Heart right ventricle (tissue), 16 donors: ENCODE data around the gene FGF22. TPM values are rescaled to one million over a fixed set of nuclear protein-coding genes. Genes with fewer than 3 reads are reported as not detected.

Experiments
- ATAC-seq, 8 donors: fragments of 200-7000 bp; cut with Tn5 transposase; one replicate each; pipeline ENCODE4 v1.9.1; 2020; ENCODE audit warnings: mild to moderate bottlenecking in 8 of 8, moderate library complexity in 8 of 8, moderate number of reproducible peaks in 1 of 8
- DNase-seq, 2 donors: peaks; one replicate each; pipeline ENCODE4 v3.0.0-alpha.2; 2020
- H3K27ac ChIP-seq, 10 donors: fragments of 200-600 bp; sonication (generic) in 2 of 10; one replicate each; pipeline versions ENCODE4 v1.5.0 to v1.8.0; 2020 to 2022; ENCODE audit warnings: mild to moderate bottlenecking in 3 of 10
- H3K27me3 ChIP-seq, 7 donors: fragments of 200-600 bp; one replicate each; pipeline ENCODE4 v1.8.0; 2021 to 2022; ENCODE audit warnings: mild to moderate bottlenecking in 2 of 7
- H3K36me3 ChIP-seq, 9 donors: fragments of 200-600 bp; sonication (generic) in 1 of 9; one replicate each; pipeline versions ENCODE4 v1.5.0 to v1.8.0; 2020 to 2022; ENCODE audit warnings: mild to moderate bottlenecking in 2 of 9
- H3K4me1 ChIP-seq, 9 donors: fragments of 200-600 bp; sonication (generic) in 1 of 9; one replicate each; pipeline versions ENCODE4 v1.5.0 to v1.8.0; 2020 to 2022; ENCODE audit warnings: mild to moderate bottlenecking in 4 of 9
- H3K4me3 ChIP-seq, 10 donors: fragments of 200-600 bp; sonication (generic) in 2 of 10; one replicate each; pipeline versions ENCODE4 v1.5.0 to v1.8.0; 2020 to 2022; ENCODE audit warnings: mild to moderate bottlenecking in 7 of 10, moderate library complexity in 2 of 10
- H3K9me3 ChIP-seq, 11 donors: fragments of 200-600 bp in 10 of 11; sonication (generic) in 2 of 11; one replicate each; pipeline versions ENCODE4 v1.5.0 to v1.8.0; 2013 to 2022; ENCODE audit warnings: mild to moderate bottlenecking in 2 of 11, control low read depth in 1 of 11, moderate library complexity in 1 of 11
- WGBS, 2 donors: extraction: QIAGEN DNeasy Blood & Tissue Kit; methylation state at CpG; one replicate each; pipeline ENCODE4 v1.1.7; 2013; ENCODE audit warnings: inconsistent platforms in 1 of 2; 5-methylcytosine and 5-hydroxymethylcytosine counted together
- intact Hi-C, 10 donors: fragments of 100-400 bp; cut with DNase I; formaldehyde crosslinking; loops; one replicate each; pipeline versions ENCODE4 v1.11.1 to v1.14.2; 2022
- polyA plus RNA-seq, 2 donors: library from polyadenylated mRNA; stranded (reverse); fragments of 200-250 nt; gene quantifications; one replicate each; pipeline ENCODE4 v1.2.3, GENCODE V29; 2013
- total RNA-seq, 10 donors: library from RNA; stranded (reverse); fragmentation: NEBNext Ultra II Directional in 3 of 10; extraction: Animal tissue kit (Norgen Biotek cat#: 25700) in 3 of 10; gene quantifications; one replicate each; pipeline versions ENCODE4 v1.2.1 to v1.2.4, GENCODE V29; 2021 to 2023
- TF ChIP-seq, protein P1 (sequence below), 9 donors: fragments of 200-600 bp; sonication (generic) in 2 of 9; IDR thresholded peaks; one replicate each; pipeline versions ENCODE4 v1.5.0 to v1.8.0; 2021 to 2022; ENCODE audit warnings: antibody characterized with exemption in 9 of 9, mild to moderate bottlenecking in 5 of 9, moderate library complexity in 1 of 9
- donor health status: Arrhythmogenic right ventricular cardiomyopathy.
- donor health status: ischemic (EF 13 %, LVEDD 7.1; RV severe dilation, severe dysfunction).
- donor health status: healthy with polysubstance abuse.
- donor health status: DM: no; HTN: yes; CAD: no.
- donor health status: DM: no; HTN: no; CAD: no.
- donor health status: ischemic (EF 25% LVEDD 6.9; RV normal size, moderate dysfunction).
- donor health status: ischemic (EF 25% LVEDD 5.7; RV mildly dilated, moderate dysfunction).
- donor health status: healthy.
- donor health status: DM: yes; HTN: yes; CAD: no.
- donor health status: Ischemic cardiomyopathy.
- donor health status: ischemic (EF 35%, LVEDD 5.7; RV mildly dilated, moderate dysfunction).
- donor health status: nonischemic (EF 11% LVEDD 7.7; RV severe dilation, severe dysfunction).
- donor health status: DM: yes; HTN: yes; CAD: no.
- donor health status: PGD.
- donor health status: ischemic (EF 29% LVEDD 5.4; RV normal size, mild dysfunction).
- donor health status: nonischemic (EF 23%, LVEDD 6.1; RV moderate dilation, normal function).

FGF22 gene
- total and polyA plus RNA-seq, 12 donors, result 0.16 to 0.44 (median 0.30) TPM; not detected in 5

DNA sequence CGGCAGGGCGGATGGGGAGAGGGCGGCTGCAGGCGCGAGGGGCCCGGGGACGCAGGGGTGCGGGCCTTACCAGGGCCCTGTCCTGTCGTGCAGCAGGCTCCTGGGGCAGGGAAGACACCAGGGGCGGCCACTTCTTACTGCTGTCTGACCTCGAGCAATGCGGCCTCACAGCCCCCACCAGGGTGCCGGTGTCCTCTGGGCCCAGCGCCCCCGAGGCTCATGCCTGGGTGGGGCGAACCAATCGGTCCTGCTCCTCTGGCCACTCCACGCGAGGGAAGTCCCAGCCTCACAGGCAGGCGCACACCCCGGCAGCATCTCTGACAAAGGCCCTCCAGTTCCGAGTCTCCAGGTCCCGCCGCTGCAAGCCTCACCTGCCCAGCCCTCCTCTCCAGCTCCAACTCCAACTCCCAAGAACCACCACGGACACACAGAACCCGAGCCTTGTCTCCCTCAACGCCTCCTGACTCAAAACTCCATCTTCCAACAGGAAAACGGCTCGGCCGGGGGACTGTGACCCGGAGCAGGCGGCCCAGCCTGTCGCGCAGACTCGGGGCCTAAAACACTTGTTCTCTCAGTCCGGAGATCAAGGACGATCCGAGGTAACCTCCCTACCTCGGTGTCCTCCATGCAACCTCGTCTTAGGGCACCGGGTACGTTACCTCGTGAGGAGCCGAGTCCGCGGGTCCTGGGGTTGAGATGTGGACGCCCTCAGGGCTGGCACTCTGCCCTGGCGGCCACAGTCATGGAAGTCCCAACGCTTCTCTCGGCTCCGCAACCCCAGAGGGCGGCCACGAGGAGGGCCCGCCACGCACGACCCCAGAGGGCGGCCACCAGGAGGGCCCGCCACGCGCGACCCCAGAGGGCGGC lies 6.5 kb downstream of the FGF22 start:
- H3K36me3 ChIP-seq, result peaks cover 3 to 63% (median 36%) of the 10 kb centered on the region in 9 donors
- DNase-seq (peak in 1 of 2 donors; percentile 17), ATAC-seq (no peak)
- no peak overlapping the region for H3K27ac ChIP-seq
- WGBS, 2 donors, result 94% methylated on average over 62 of the region's 62 CpGs
- H3K27me3 ChIP-seq, result no peaks in the 10 kb centered on the region
- intact Hi-C loops, result no loop called here
- no peaks in the 10 kb centered on the region for H3K4me1 ChIP-seq
- no peak overlapping the region for H3K4me3 ChIP-seq
- TF ChIP-seq, protein P1, sequence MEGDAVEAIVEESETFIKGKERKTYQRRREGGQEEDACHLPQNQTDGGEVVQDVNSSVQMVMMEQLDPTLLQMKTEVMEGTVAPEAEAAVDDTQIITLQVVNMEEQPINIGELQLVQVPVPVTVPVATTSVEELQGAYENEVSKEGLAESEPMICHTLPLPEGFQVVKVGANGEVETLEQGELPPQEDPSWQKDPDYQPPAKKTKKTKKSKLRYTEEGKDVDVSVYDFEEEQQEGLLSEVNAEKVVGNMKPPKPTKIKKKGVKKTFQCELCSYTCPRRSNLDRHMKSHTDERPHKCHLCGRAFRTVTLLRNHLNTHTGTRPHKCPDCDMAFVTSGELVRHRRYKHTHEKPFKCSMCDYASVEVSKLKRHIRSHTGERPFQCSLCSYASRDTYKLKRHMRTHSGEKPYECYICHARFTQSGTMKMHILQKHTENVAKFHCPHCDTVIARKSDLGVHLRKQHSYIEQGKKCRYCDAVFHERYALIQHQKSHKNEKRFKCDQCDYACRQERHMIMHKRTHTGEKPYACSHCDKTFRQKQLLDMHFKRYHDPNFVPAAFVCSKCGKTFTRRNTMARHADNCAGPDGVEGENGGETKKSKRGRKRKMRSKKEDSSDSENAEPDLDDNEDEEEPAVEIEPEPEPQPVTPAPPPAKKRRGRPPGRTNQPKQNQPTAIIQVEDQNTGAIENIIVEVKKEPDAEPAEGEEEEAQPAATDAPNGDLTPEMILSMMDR (IDR thresholded peaks at IDR 0.05), result no peak
- H3K9me3 ChIP-seq, result no peaks in the 10 kb centered on the region

DNA sequence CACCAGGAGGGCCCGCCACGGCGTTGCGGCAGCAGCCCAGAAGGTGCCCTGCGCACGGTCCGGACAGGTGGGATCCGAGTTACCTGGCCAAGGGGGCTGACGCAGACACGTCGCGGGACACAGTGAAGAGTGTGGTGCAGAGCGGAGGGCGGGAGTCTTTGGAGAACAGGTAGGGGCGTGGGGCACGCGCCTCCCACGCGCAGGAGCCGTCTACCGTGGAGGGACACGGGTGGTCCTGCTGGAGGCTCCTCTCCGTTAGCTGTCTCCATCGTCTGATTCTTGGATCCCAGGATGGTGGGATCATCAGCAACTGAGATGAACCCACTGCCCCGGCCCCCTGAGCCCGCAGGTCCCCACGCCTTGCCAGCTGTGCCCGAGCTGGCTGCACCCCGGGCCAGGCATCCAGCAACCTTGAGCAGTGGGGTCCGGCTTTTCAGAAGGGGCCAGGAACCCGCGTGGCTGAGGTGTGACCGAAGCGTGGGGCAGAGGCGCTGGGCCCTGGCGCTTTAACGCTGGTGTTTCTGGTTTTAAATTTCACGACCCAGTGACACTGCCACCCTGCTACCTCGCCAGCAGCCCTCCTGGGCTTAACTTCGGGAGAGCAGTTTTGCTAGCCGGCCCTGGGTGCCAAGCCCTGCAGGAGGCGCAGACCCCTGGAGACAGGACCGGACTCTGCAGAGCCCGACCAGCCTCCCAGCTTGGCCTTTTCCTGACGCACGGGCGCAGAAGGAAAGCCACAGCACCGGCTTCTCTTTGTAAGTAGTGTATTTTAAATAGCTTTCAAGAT lies 7.3 kb downstream of the FGF22 start:
- no peak for DNase-seq
- Histone ChIP-seq H3K4me1 (no peaks in the 10 kb centered on the region), H3K36me3 (peaks cover 5 to 71% (median 42%) of the 10 kb centered on the region in 9 donors), H3K9me3 (no peaks in the 10 kb centered on the region), H3K27me3 (no peaks in the 10 kb centered on the region), H3K27ac (no peak overlapping the region), H3K4me3 (no peak overlapping the region)
- intact Hi-C loops, result no loop called here
- WGBS, 2 donors, result 94 to 95% methylated on average over 48 of the region's 48 CpGs
- TF ChIP-seq, protein P1 (IDR thresholded peaks at IDR 0.05), result no peak
- ATAC-seq, result no peak

DNA sequence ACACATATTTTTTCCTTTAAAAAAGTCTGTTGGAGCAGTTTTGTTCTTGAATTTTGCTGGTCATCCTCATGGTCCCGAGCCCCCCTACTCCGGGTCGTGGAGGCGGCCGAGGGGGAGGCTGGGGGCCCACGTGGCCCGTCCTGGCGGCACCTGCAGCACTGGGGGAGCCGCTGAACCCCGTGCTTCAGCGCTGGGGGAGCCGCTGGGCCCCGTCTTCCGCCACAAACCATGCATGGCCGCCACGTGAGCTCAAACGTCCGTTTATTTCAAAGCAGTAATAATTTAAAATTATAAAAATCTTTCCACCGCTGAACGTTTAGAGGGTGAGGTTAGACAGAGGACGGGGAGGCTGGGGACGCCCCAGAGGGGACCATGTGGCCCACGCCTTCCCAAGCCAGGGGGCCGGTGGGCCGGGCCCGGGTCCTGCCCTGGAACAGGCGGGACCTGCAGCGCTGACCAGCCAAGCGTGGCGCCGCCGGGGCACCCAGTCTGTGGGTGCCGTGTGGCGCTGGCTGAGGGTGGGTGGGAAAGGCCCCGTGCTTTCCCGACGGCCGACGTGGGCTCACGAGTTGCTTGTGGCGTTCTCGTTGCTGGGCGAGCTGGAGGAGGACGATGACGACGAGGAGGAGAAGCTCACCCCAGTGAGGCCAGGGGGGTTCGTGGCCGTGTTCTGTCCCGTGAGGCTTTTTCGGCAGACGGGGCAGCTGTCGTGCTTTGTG lies 8.0 kb downstream of the FGF22 start:
- DNase-seq (no peak), ATAC-seq (no peak)
- H3K9me3 ChIP-seq, result no peaks in the 10 kb centered on the region
- H3K27ac ChIP-seq, result no peak overlapping the region
- H3K4me3 ChIP-seq, result no peak overlapping the region
- peaks cover 5 to 79% (median 42%) of the 10 kb centered on the region in 9 donors for H3K36me3 ChIP-seq
- H3K27me3 ChIP-seq, result no peaks in the 10 kb centered on the region
- no peaks in the 10 kb centered on the region for H3K4me1 ChIP-seq
- intact Hi-C loops, result no loop called here
- WGBS, 2 donors, result 92 to 93% methylated on average over 52 of the region's 52 CpGs
- TF ChIP-seq, protein P1 (IDR thresholded peaks at IDR 0.05), result no peak

DNA sequence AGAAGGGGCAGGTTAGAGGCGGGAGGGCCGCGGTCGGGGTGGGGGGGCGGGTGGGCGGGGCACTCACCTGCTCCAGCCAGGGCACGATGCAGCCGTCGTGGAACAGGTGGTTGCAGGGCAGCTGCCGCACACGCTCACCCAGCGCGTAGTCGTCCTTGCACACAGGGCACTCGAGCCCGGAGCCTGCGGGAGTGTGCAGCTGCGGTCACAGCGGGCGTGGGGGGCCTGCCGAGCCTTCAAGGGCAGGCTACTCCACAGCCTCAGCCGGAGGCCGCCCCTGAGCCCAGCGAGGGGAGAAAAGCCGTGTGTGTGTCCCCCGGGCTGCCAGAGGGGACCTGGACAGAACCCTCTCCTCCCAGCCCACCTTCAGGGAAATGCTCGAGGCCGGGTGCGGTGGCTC lies 8.6 kb downstream of the FGF22 start:
- ATAC-seq, result no peak
- Histone ChIP-seq H3K4me3 (no peak overlapping the region), H3K27ac (no peak overlapping the region), H3K27me3 (no peaks in the 10 kb centered on the region), H3K9me3 (no peaks in the 10 kb centered on the region), H3K4me1 (no peaks in the 10 kb centered on the region), H3K36me3 (peaks cover 5 to 85% (median 43%) of the 10 kb centered on the region in 9 donors)
- WGBS, 2 donors, result 90 to 91% methylated on average over 24 to 29 of the region's 29 CpGs
- no peak for DNase-seq
- intact Hi-C loops, result no loop called here
- TF ChIP-seq, protein P1 (IDR thresholded peaks at IDR 0.05), result no peak
